Forelimb muscle (tissue), 1 donor: Measurements from ENCODE around the gene BAIAP2L2. TPM values are rescaled to one million over a fixed set of nuclear protein-coding genes. Genes with fewer than 3 reads are reported as not detected.

Experiments used
- DNase-seq: peaks from one replicate; pipeline ENCODE4 v3.0.0-alpha.2; 2013; ENCODE audit warnings: low read depth
- polyA plus RNA-seq: library from polyadenylated mRNA; unstranded; fragments of 120-200 nt; gene quantifications from one replicate; pipeline ENCODE4 v1.2.1, GENCODE V29; 2013; ENCODE audit not compliant: insufficient read length

The BAIAP2L2 gene
- polyA plus RNA-seq, 1 donor = 1.2 TPM

- no peak for DNase-seq
Observed at GRCh38 chr22:38068641-38069371, 41.7 kb downstream of the BAIAP2L2 start.

GRCh38 chr22:38067761-38068360 is 42.6 kb downstream of the BAIAP2L2 start:
- DNase-seq = no peak

GRCh38 chr22:38067028-38067415 is 43.5 kb downstream of the BAIAP2L2 start:
- DNase-seq = no peak

GRCh38 chr22:38066381-38067027 is 44.0 kb downstream of the BAIAP2L2 start:
- DNase-seq = no peak

GRCh38 chr22:38065539-38065938 is 44.9 kb downstream of the BAIAP2L2 start:
- DNase-seq = no peak

- DNase-seq = no peak
Observed at GRCh38 chr22:38062791-38063190, 47.7 kb downstream of the BAIAP2L2 start.

GRCh38 chr22:38056969-38057891 is 53.3 kb downstream of the BAIAP2L2 start, which contains the start of gene PICK1:
PICK1 (plus strand) TSS chr22:38057404; CDS start chr22:38057810, 406 bp downstream.
- DNase-seq = peak; percentile 72

- no peak for DNase-seq
Observed at GRCh38 chr22:38051900-38052862, 58.3 kb downstream of the BAIAP2L2 start.

- DNase-seq = no peak
Observed at GRCh38 chr22:38051261-38051660, 59.2 kb downstream of the BAIAP2L2 start.

GRCh38 chr22:38050720-38051119 is 59.8 kb downstream of the BAIAP2L2 start:
- no peak for DNase-seq

- DNase-seq = no peak
Observed at GRCh38 chr22:38049812-38050619, 60.5 kb downstream of the BAIAP2L2 start.

- no peak for DNase-seq
Observed at GRCh38 chr22:38046070-38046748, 64.3 kb downstream of the BAIAP2L2 start.

GRCh38 chr22:38043151-38044039 is 67.1 kb downstream of the BAIAP2L2 start:
- no peak for DNase-seq

- no peak for DNase-seq
Observed at GRCh38 chr22:38042488-38042790, 68.0 kb downstream of the BAIAP2L2 start.

- no peak for DNase-seq
Observed at GRCh38 chr22:38041760-38042487, 68.6 kb downstream of the BAIAP2L2 start.

- no peak for DNase-seq
Observed at GRCh38 chr22:38040953-38041759, 69.3 kb downstream of the BAIAP2L2 start.
